Measurements from ENCODE around the gene IL17C.

The IL17C gene

DNA sequence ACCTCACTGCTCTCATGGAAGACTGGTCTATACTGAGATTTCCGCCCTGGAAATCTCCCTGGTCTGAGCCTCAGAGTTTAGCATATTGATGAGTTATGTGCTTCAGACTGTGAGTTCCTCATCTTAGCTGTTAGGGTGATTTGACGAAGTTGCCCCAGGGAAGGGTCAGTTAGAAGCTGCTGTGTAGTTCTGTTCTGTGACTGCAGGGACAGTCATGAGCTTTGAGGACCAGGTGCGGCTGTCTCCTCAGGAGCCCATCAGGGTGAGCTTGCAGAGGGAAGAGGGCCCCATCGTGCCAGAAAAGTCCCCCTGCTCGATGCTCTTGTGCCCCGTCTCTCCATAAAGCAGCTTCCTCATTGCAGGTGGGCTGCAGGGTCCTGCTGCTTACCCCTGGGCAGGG lies 28.3 kb upstream of the IL17C start:
- DNase-seq (ENCODE audit: low read depth) = no peak

DNA sequence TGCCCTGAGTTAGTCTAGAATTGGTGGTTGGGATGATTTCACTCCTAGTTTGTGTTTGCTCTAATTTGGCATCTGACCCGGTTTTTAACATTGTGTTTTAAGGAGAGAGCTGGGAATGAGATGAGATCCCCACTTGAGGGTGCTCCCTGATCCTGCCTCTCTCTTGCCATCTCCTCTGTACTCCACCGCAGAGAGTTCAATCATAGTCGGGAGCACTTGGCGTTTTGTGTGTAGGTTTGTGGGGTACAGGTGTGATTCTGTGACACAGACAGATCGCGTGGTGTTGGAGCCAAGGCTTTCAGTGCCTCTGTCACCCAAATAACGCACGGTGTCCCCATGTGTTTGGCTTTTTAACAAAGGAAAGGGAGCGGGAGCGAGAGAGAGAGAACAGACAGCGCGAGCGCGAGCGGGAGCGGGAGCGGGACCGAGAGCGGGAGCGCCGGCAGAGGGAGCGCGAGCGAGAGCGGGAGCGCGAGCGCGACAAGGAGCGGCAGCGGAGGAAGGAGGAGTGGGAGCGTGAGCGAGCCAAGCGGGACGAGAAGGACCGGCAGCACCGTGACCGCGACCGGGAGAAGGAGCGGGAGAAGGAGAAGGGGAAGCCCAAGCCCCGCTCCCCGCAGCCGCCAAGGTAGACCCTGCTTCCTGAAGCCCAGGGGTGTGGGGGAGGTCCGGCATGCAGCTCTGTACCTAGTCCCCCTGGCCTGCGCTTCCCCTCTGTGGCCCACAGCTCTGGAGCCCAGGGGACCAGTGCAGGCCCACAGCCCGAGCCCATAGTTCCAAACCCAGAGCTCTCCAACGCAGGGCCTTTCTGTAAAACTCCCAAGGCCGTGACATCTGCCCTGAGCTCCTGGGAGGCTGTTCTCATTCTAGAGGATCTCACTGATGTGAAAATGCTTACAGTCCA lies 27.2 kb upstream of the IL17C start:
- no peak for DNase-seq (ENCODE audit: low read depth)

DNA sequence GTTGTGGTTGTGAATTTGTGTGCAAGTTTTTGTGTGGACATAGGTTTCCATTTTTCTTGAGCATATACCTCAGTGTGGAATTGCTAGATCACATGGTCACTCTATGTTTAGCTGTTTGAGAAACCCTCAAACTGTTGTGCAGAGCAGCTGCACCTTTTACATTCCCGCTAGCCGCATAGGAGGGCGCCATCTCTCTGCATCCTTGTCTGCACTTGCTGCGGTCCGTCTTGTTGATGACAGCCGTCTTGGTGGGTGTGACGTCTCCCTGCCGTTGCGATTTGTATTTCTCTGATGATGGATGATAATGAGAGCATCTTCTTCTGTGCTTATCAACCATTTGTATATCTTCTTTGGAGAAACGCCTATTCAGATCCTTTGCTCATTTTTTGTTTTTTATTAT lies 25.1 kb upstream of the IL17C start:
- DNase-seq (ENCODE audit: low read depth) = no peak

- DNase-seq (ENCODE audit: low read depth) = no peak
Observed at GRCh38 chr16:88613911-88614817, 24.2 kb upstream of the IL17C start.

DNA sequence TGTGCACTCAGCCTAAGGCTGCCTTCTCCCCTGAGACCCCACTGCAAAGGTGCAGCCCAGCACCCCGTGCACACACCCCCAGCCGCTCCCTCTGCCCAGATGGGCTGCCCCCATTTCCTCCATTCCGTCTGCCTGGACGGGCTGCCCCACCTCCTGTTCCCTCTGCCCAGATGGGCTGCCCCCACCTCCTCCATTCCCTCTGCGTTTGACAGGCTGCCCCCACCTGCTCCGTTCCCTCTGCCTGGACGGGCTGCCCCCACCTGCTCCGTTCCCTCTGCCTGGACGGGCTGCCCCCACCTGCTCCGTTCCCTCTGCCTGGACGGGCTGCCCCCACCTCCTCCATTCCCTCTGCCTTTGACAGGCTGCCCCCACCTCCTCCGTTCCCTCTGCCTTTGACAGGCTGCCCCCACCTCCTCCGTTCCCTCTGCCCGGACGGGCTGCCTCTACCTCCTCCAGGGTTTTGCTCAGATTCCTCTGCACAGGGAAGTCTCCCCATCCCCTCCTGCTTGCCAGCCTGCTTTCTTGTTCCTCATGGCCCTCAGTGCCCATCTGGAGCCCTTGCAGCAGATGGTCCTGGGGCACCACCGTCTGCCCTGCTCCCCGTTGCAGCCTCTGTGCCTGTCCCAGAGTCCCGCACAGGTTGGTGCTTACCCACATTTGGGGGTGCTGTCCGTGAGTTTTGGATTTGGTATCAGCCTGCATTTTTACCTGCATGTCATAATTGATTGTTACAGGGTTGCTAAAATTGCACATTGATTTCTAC lies 23.4 kb upstream of the IL17C start:
- no peak for DNase-seq (ENCODE audit: low read depth)

DNA sequence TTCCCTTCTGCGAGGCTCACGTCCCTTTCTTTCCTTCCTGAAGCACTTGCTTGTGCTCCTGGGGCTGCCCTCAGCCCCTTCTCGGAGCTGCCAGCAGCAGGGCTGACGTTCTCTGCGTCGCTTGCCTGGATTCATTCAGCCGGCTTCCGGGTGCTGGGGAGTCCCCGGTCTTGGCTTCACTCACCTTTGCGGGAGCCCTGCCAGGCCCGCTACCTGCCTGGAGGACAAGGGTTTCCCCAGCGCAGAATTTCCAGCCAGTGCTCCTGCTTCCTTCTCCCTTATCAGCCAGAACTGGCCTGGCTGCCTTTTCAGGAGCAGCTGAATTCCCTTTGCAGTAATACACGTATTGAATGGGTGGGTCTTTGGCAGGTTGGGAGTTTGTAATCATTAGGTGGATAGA lies 22.1 kb upstream of the IL17C start:
- no peak for DNase-seq (ENCODE audit: low read depth)

DNA sequence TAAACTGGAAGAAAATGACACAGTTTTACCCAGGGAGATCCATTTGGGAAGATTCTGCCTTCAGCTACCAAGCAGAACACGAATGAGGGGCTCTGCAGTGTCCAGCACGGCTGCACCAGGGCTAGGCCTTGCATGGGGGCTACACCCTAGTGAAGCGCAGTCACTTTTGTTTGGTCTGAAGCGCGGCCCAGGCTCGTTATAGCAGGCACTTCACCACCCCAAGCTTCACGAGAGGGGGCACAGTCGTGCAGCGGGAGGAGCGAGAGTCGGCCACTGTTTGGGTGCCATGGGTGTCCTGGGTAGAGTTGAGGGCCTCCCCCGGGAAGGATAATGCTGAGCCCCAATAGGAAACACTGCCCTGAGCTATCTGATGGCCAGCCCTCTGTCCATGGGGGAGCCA lies 21.6 kb upstream of the IL17C start:
- no peak for DNase-seq (ENCODE audit: low read depth)

DNA sequence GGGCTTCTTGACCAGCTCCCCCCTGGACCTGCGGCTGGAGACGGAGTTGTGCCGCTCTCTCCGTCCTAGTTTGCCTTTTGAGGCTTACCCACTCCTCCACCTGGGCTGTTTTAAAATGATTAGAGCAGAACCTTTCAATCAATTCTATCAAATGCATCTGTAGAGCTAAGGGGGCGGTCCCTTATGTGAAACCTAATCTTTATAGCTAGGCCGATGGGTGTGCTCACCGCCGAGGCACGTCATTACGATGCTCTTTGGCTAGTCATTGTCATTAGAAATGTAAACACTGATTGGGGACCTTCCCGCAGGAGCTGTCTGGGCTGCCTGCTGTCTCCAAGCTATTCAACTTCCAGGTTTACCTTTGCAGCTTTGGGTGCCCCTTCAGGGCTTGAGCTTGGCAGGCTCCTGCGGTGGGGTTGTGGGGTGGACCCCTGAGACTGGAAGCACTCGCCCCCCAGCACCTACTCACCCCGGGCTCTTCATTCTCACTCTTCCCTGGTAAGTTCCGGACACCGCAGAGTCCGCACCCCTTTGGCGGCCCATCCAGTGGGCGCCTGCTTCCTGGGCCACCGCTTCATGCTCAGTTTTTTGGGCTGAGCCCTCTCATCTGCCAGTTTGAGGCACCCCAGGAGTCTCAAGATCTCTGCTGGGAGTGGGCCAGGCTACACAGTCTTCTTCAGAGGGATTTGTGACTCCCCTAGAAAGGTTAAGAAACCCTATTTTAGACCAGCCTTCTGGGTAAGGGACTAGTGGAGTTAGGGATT lies 20.9 kb upstream of the IL17C start:
- no peak for DNase-seq (ENCODE audit: low read depth)

GRCh38 chr16:88618182-88618955 lies 20.0 kb upstream of the IL17C start:
- DNase-seq (ENCODE audit: low read depth) = no peak

DNA sequence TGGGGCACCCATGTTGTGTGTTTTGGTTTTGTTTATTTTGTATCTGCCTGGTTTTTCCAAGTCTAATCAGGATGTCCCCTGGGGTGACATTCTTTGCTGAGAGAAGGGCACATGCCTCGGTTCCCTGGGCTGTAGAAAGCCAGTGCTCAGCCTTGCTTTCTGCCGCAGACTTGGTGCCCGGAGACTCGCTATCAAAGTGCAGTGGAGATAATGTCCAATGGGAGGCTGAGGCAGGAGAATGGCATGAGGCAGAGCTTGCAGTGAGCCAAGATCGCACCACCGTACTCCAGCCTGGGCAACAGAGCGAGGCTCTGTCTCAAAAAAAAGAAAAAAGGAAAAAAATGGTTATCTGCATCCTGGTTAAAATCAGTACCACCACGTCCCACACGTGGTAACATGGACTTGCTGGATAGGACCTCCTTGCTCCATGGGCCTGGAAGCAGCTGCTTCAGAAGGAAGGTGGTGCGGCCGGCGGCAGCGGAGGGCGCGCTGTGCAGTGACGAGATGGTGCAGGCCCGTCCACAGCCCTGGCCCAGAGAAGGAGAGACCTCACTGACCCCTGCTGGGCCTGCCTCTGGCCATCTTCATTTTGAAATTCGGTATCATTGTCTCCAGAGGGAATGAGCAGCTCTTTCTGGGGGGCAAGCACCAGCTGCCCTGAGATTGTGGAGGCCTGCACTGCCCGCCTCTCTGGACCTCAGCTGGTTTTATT lies 19.3 kb upstream of the IL17C start:
- DNase-seq (ENCODE audit: low read depth) = no peak

DNA sequence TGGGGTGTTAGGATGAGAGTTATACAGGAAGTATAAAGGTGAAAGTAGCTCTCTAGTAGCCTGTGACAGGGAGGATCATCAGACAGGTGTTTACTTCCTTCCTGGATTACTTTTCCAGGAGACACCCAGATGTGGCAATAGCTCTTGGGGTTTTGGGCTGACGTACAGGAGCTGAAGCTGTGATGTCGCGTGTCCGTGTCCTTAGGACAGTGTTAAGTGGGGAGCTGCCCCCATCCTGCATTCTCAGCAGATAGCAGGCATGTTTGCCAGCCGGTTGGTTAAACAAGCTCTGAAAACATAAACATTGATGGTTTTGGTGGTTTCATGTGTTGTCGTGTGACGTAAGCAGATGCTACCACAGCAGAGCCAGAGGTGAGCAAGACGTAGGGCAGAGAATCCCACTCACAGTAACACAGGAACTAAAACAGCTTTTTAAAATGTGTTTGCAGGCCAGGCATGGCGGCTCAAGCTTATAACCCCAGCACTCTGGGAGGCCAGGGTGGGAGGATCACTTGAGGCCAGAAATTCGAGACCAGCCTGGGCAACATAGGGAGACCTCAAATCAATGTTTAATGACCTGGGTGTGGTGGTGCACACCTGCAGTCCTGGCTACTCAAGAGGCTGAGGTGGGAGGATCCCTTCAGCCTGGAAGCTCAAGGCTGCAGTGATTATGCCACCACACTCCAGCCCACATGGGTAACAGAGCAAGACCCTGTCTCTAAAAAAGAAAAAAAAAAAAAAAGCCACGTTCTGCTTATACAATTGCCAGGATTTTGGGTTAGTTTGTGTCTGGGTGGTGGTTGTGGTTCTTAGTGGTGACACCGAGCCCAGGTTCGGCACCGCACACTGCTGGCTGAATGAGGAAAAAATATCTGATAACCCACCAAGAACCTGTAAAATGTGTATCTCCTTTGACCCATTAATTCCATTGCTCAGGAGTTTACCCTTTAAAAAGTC lies 18.2 kb upstream of the IL17C start:
- peak; percentile 37 for DNase-seq (ENCODE audit: low read depth)

- DNase-seq (ENCODE audit: low read depth) = no peak
Observed at GRCh38 chr16:88622125-88622524, 16.2 kb upstream of the IL17C start.

DNA sequence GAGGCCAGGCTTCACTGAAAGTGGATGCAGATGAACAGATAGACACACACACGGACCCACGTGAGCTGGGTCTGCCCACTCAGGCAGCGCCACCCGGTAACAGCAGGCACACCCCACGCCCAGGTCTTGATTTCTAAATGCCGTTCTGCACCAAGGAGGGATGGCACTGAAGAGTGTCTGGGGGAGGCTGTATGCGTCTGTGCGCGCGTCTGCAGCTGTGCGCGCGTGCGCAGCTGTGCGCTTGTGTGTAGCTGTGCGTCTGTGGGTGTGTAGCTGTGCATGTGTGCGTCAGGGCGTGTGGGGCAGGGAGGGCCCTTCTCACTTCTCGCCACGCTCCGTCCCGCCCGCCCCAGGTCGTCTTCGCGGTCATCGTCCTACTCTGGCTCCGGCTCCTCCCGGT lies 15.5 kb upstream of the IL17C start:
- no peak for DNase-seq (ENCODE audit: low read depth)

- no peak for DNase-seq (ENCODE audit: low read depth)
Observed at GRCh38 chr16:88623858-88624257, 14.5 kb upstream of the IL17C start.

DNA sequence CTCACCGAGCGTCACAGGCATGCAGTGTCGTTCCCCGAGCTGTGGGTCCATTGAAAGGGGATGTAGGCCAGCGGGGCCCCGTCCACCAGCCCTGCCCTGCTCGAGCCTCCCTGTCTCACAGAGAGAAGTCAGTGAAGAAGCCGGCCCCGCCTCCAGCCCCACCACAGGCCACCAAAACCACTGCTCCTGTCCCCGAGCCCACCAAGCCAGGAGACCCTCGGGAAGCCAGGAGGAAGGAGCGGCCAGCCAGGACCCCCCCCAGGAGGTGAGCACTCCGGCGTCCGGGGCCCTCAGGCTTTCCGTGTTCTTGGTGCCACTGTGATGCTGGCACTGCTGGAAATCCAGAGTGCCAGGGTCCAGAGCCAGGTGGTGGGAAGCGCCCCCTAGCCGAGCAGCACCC lies 13.9 kb upstream of the IL17C start:
- no peak for DNase-seq (ENCODE audit: low read depth)

DNA sequence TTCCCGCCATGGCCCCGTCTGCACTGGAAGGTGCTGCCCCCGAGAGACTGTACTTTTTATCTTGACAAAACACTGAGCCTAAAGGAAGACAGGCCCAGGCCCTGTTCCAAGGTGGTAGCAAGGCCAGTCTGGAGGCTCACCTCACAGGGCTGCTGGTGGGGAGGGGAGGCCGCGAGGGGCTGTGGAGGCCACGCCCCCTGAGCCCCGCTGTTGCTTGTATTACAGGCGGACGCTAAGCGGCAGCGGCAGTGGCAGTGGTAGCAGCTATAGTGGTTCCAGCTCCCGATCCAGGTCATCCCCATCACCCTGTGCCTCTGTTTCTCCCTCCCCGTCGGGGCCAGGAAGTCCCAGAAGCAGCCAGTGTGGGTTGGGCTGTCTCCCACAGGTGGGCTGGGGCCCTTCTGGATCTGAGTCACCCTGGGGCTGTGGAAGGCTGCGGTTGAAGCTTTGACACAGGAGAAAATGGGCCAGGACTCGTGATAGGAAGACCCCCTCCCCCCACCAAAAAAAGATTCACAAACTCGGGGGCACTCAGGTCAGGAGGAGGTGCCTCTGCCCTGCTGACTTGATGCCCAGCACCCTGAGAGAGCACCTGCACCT lies 13.3 kb upstream of the IL17C start:
- DNase-seq (ENCODE audit: low read depth) = no peak

GRCh38 chr16:88626646-88627045 lies 11.7 kb upstream of the IL17C start:
- no peak for DNase-seq (ENCODE audit: low read depth)

Data from non-pigmented ciliary epithelial cell (primary cell).